Left lung (tissue), 10 donors: ENCODE results near the gene GMDS. TPM values are rescaled to one million over a fixed set of nuclear protein-coding genes. Genes with fewer than 3 reads are reported as not detected.

Source experiments
- ATAC-seq: fragments of 200-7000 bp; cut with Tn5 transposase; one replicate; pipeline ENCODE4 v1.9.1; 2020; ENCODE audit warnings: moderate library complexity
- DNase-seq, 4 donors: peaks; one replicate each; pipeline ENCODE4 v3.0.0-alpha.2; 2013 to 2020
- H3K27ac ChIP-seq, 2 donors: fragments of 200-600 bp; sonication (generic) in 1 of 2; one replicate each; pipeline versions ENCODE4 v1.5.0 to v1.8.0; 2020 to 2021
- H3K27me3 ChIP-seq, 2 donors: fragments of 200-600 bp; sonication (generic) in 1 of 2; one replicate each; pipeline versions ENCODE4 v1.5.0 to v1.8.0; 2020 to 2021
- H3K36me3 ChIP-seq, 2 donors: fragments of 200-600 bp; sonication (generic) in 1 of 2; one replicate each; pipeline versions ENCODE4 v1.5.0 to v1.8.0; 2020 to 2021
- H3K4me1 ChIP-seq, 2 donors: fragments of 200-600 bp; one replicate each; pipeline ENCODE4 v1.8.0; 2021
- H3K4me3 ChIP-seq, 2 donors: fragments of 200-600 bp; sonication (generic) in 1 of 2; one replicate each; pipeline versions ENCODE4 v1.5.0 to v1.8.0; 2020 to 2021; ENCODE audit warnings: mild to moderate bottlenecking in 1 of 2
- H3K9me3 ChIP-seq, 2 donors: fragments of 200-600 bp; sonication (generic) in 1 of 2; one replicate each; pipeline versions ENCODE4 v1.5.0 to v1.8.0; 2020 to 2021
- CTCF ChIP-seq, 2 donors: fragments of 200-600 bp; sonication (generic) in 1 of 2; IDR thresholded peaks; one replicate each; pipeline versions ENCODE4 v1.5.0 to v1.8.0; 2021; ENCODE audit warnings: antibody characterized with exemption in 2 of 2
- intact Hi-C, 2 donors: fragments of 100-400 bp; cut with DNase I; formaldehyde crosslinking; loops; one replicate each; pipeline versions ENCODE4 v1.11.2 to v1.14.2; 2022
- polyA plus RNA-seq, 6 donors: library from polyadenylated mRNA; unstranded; fragments of 120-200 nt; gene quantifications; one replicate each; pipeline ENCODE4 v1.2.1, GENCODE V29; 2013; ENCODE audit not compliant: insufficient read length in 6 of 6
- total RNA-seq, 2 donors: library from RNA; stranded (reverse); fragmentation: NEBNext Ultra II Directional; extraction: Animal tissue kit (Norgen Biotek cat#: 25700); gene quantifications; one replicate each; pipeline ENCODE4 v1.2.1, GENCODE V29; 2021
- donor health status: DM: no; HTN: yes; CAD: no.
- donor health status: DM: no; HTN: no; CAD: no.

The GMDS gene
- total and polyA plus RNA-seq, 8 donors, result 16.5 to 25.4 (median 21.2) TPM

GRCh38 chr6:1729750-1730140 lies 515.7 kb downstream of the GMDS start:
- Histone ChIP-seq H3K4me1 (peaks cover 0 to 4% of the 10 kb centered on the region in 2 donors), H3K27me3 (no peaks in the 10 kb centered on the region), H3K36me3 (no peaks in the 10 kb centered on the region), H3K27ac (no peak overlapping the region), H3K9me3 (peaks cover 0 to 7% of the 10 kb centered on the region in 2 donors), H3K4me3 (no peak overlapping the region)
- intact Hi-C loops, result no loop called here
- no peak for DNase-seq
- no peak for ATAC-seq
- TF ChIP-seq CTCF (IDR thresholded peaks at IDR 0.05), result no peak

GRCh38 chr6:1729133-1729749 lies 516.2 kb downstream of the GMDS start:
- no peaks in the 10 kb centered on the region for H3K36me3 ChIP-seq
- TF ChIP-seq CTCF (IDR thresholded peaks at IDR 0.05), result no peak
- H3K27me3 ChIP-seq, result no peaks in the 10 kb centered on the region
- DNase-seq (no peak), ATAC-seq (no peak)
- H3K9me3 ChIP-seq, result peaks cover 0 to 7% of the 10 kb centered on the region in 2 donors
- H3K27ac ChIP-seq, result no peak overlapping the region
- peaks cover under 1 to 9% of the 10 kb centered on the region in 2 donors for H3K4me1 ChIP-seq
- no peak overlapping the region for H3K4me3 ChIP-seq
- intact Hi-C loops, result no loop called here

- H3K36me3 ChIP-seq, result no peaks in the 10 kb centered on the region
- peak; percentile 61 for ATAC-seq
- TF ChIP-seq CTCF (IDR thresholded peaks at IDR 0.05), result no peak
- H3K27me3 ChIP-seq, result no peaks in the 10 kb centered on the region
- H3K4me1 ChIP-seq, result peaks cover 3 to 10% of the 10 kb centered on the region in 2 donors
- no peak overlapping the region for H3K4me3 ChIP-seq
- no peak overlapping the region for H3K27ac ChIP-seq
- intact Hi-C loops, result no loop called here
- DNase-seq, result no peak
- H3K9me3 ChIP-seq, result peaks cover 0 to 7% of the 10 kb centered on the region in 2 donors
Observed at GRCh38 chr6:1726341-1726768, 519.0 kb downstream of the GMDS start.

- H3K27ac ChIP-seq, result peak overlapping the region in 1 of 2 donors; percentile 84
- ATAC-seq, result peak; percentile 85
- no peaks in the 10 kb centered on the region for H3K9me3 ChIP-seq
- intact Hi-C loops, result no loop called here
- H3K4me1 ChIP-seq, result peaks cover 3 to 10% of the 10 kb centered on the region in 2 donors
- no peak for TF ChIP-seq CTCF (IDR thresholded peaks at IDR 0.05)
- DNase-seq, result peak in 3 of 4 donors; percentile 46 to 87 (median 47)
- no peak overlapping the region for H3K4me3 ChIP-seq
- no peaks in the 10 kb centered on the region for H3K36me3 ChIP-seq
- no peaks in the 10 kb centered on the region for H3K27me3 ChIP-seq
Observed at GRCh38 chr6:1724616-1725015, 520.8 kb downstream of the GMDS start.

- intact Hi-C loops, result no loop called here
- H3K9me3 ChIP-seq, result no peaks in the 10 kb centered on the region
- peak overlapping the region in 1 of 2 donors; percentile 84 for H3K27ac ChIP-seq
- no peak overlapping the region for H3K4me3 ChIP-seq
- no peak for DNase-seq
- H3K4me1 ChIP-seq, result peaks cover 3 to 10% of the 10 kb centered on the region in 2 donors
- ATAC-seq, result peak; percentile 28
- no peak for TF ChIP-seq CTCF (IDR thresholded peaks at IDR 0.05)
- H3K36me3 ChIP-seq, result no peaks in the 10 kb centered on the region
- no peaks in the 10 kb centered on the region for H3K27me3 ChIP-seq
Observed at GRCh38 chr6:1724124-1724523, 521.3 kb downstream of the GMDS start.
